SK-MEL-5 (cell line): Measurements from ENCODE around the gene NCBP3. TPM values are rescaled to one million over a fixed set of nuclear protein-coding genes. Genes with fewer than 3 reads are reported as not detected.

Experiments
- DNase-seq: peaks from one replicate; pipeline ENCODE4 v3.0.0-alpha.2; 2016; ENCODE audit warnings: low read depth, low spot score
- in situ Hi-C: cut with HindIII; loops from 2 replicates; pipeline ENCODE4 v1.10.0; 2016; ENCODE audit warnings: low sequenced_read_pairs, high pct_unique_total_duplicates, low pct_unique_long_range_greater_than_20kb
- total RNA-seq: library from RNA; depleted of rRNA; stranded (reverse); fragments of >200 nt; shearing (Covaris generic); gene quantifications from 2 replicates; pipeline ENCODE4 v1.2.3, GENCODE V29; 2014

Gene NCBP3
- total RNA-seq, 1 experiment from 2014 or later: 29.0 TPM

DNA sequence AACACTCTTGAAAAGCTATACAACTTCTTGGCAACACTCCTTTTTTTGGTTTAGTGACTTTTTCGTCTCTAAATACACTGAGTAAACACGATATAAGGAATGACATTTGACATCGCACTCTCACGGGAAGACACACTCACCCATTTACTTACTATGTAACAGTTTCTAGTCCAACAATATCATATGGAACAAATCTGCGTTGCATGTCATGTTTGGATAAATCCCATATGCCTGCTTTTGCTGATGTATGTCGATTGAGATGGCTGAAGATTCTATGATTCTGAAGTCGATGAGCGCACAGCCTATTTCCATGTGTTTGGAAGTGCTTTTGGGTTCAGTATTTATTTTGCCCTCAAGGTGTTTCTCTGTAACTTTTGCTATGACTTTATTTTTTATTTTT, 63.3 kb downstream of the NCBP3 start:
- in situ Hi-C loops: no loop called here
- no peak for DNase-seq

DNA sequence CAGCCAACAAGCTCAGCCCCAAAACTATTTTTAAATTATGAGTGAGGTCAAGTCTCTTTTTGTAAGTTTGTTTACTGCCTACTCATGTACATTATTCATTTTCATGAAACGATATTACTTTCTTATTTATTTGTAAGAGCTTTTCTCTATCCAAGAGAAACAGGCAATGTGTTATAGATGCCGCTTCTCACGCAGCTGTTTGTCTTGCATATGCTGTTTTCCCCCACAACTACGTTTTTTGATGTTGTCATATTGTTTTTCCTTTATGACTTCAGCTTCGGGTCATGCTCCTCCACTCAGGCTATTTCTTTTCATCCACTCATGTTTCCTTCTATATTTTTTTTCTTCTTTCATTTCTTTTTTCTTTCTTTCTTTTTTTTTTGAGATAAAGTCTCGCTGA, 65.1 kb downstream of the NCBP3 start:
- in situ Hi-C loops: no loop called here
- no peak for DNase-seq

DNA sequence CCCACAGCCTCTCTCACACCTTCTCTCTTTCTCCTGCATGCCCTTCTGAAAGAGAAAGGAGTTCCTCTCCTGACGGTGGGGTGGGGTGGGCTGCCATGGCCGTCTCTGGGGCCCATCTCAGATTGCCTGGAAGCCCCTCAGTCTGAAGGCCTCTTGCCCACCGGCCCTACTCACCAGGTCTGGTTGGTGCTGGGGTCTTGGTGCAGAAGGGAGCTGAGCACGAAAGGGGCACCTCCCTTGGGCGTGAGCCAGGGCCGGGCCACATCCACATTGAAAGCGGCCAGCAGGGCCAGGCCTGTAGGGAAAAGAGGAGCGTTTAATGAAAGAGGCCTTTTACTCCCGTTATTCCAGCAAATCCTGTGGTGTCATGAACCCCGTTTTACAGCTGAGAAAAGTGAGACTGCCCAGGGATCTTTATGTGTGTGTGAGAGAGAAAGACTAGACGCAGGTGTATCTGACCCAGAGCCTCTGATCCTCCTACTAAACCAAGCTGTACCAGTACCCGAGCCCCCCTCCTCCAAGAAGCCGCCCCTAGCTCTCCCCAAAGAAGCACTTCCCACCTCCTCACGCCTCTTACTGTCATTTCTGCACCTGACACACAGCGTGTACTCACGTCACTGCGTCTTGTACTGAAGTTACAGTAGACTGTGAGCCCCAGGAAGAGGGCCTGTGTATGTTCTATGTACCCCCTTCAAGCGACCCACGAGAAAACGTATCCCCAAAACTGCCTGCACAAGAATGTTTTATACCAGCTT, 68.5 kb downstream of the NCBP3 start:
- no peak for DNase-seq
- in situ Hi-C loops: no loop called here

DNA sequence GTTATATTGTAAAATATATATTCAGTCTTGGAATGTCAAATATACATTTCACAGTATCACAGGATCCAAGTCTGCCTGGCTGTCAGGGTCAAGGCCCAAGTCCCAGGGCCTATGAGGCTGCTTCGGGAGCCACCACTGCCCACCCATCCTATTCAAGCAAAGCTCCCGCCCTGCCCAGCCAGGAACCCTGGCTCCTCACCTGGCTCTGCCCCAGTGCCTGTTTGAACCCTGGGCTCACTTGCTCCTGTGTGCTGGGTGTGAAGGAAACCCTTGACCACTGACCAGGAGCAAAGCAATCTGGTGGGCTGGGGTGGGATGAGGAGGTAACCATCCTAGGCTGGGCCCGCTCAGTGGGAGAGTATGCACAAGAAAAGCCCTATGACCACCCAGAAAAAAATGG, 72.1 kb downstream of the NCBP3 start:
- DNase-seq: no peak
- in situ Hi-C loops: no loop called here

DNA sequence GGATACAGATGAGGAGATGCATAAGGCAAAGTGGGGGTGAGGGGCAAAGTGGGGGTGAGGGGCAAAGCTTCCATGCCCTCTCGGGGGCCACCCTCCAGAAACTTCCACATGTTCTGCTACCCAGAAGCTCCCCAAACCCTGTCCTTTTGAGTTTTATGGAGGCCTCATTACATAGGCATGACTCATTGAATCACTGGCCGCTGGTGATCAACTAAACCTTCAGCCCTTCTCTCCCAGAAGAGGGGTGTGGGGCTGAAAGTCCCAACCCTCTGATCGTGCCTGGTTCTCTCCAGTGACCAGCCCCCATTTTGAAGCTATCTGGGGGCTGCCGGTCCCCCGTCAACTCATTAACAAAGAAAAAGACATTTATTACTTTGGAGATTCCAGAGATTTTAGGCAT, 72.5 kb downstream of the NCBP3 start:
- in situ Hi-C loops: no loop called here
- DNase-seq: no peak

DNA sequence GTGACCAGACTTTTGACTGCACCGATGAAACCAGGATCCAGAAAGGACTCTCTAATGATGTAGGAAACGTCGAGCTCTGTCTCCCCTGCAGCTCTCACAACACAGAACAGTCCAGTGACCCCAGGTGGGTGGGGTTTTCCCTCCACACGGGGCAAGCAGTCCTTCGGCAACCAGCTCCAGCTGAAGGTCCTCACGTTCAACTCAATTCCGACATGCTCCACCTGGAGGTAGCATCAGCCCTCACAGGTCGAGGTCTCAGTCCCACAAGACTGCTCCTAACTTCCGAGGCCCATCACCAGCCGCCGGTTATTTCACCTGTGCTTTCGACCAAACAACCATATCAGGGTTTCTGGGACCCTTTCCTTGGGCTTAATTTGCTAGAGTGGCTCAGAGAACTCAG, 73.3 kb downstream of the NCBP3 start:
- in situ Hi-C loops: no loop called here
- DNase-seq: no peak

DNA sequence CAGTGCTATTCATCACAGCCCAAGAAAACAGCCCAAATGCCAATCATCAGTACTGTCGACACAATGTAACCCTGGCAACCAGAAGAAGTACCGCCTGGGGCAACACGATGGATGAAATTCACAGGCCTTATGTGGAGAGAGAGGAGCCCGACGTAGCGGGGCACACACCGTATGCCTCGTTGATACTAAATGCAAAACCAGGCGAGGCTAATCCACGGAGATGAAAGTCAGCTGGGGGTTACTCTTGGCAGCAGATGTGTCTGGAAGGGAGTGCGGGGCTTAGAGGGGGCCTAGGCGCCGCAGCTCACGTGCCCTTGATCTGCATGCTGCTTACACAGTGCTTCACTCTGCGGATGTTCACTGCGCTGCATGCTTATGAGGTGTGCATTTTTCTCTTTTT, 74.9 kb downstream of the NCBP3 start:
- no peak for DNase-seq
- in situ Hi-C loops: no loop called here

DNA sequence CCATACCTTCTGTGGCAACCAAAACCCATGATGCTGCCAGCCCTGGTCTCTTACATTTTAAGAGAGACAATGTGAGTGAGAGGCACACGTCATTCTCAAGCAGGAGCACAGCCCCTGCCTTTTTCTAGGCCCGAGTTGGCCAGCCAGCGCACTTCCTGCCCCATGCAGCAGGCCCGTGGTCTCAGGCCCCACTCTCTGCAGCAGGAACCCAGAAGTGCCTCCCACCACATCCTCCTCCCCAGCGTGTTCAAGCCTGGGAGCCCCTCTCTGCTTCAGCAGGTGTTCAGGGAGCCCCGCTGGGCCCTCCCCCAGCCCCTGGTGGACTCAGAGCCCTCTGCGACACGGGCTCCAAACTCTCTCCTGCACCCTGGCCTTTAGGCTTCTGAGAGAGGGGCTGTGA, 75.6 kb downstream of the NCBP3 start:
- in situ Hi-C loops: no loop called here
- DNase-seq: no peak

DNA sequence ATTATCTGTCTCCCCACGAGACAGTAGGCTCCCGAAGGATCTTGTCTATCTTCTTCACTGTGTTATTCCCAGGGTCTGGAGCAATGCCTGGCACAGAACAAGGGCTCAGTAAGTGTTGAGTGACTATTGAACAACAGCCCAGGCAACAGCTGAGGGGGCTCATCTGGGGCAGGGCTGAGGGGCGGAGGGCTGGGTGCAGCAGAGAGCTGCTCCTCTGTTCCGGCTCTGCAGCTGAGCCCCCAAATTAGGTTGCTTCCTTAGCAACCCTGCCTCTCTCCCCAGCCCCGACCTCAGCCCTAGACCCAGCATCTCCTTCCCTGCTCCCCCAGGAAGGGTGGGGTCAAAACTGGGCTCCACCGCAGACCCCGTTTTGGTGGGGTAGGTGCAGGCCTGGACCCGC, 77.3 kb downstream of the NCBP3 start:
- DNase-seq: no peak
- in situ Hi-C loops: no loop called here

DNA sequence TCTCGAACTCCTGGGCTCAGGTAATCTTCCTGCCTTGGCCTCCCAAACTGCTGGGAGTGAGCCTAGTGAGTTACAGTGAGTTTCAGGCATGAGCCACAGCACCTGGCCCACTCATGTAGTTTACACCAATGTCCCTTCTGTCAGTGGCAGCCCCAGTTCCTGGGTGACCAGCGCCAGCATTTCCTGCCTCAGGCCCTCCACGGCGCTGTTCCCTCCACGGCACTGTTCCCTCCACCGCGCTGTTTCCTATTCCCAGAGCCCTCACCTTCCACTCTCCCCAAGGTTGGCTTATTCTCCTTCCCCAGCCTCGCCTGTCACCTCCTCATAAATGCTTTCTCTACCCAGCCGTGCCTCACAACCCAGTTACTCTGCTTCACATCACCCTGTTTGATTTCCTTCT, 77.7 kb downstream of the NCBP3 start:
- DNase-seq: no peak
- in situ Hi-C loops: no loop called here

DNA sequence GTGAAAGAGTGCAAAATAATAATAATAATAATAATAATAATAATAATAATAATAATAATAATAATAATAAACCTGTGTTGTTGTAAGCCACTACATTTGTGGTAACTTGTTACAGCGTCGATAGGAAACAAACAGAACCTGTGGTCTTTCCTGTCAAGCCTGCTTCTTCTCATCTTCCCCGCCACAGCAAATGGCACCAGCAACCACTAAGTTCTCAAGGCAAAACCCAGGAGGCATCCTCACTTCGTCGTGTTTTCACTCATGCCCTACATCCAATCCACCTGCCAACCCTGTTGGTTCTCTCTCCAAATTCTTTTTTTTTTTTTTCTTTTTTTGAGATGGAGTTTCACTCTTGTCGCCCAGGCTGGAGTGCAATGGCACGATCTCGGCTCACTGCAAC, 79.3 kb downstream of the NCBP3 start:
- in situ Hi-C loops: no loop called here
- no peak for DNase-seq

DNA sequence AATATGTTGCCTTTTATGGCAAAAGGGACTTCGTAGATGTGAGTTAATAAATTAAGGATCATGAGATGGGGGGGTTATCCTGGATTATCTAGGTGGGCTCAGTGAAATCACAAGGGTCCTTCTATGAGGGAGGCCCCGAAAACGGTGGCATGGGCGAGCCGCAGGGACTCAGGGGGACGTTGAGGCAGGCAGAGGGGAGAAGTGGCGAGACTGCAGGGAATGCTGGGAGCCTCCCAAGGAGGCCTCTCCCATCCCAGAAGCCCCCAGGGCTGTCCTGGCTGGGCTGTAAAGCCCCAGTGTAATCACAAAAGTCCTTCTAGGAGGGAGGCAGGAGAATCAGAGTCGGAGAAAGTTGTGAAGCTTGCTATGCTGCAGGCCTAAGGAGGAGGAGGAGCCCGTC, 80.1 kb downstream of the NCBP3 start:
- no peak for DNase-seq
- in situ Hi-C loops: no loop called here

DNA sequence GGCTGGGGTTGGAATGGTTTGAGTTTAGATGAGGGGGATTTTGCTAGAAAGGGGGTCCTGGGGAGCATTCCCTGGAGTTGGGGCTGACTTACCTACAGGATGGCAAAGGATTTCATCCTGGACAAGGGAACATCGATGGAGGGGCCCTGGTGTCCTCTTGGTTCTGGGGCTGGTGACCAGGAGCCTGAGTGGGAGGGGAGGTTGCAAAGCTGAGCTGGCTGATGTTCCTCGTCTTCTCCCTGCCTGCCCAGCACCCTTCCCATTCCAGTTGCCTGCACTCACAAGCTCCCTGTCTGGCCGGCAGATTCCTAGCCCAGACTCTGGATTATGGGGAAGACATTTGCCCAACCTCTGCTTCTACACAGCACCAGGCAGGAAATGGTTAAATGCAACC, 82.3 kb downstream of the NCBP3 start:
- DNase-seq: no peak

DNA sequence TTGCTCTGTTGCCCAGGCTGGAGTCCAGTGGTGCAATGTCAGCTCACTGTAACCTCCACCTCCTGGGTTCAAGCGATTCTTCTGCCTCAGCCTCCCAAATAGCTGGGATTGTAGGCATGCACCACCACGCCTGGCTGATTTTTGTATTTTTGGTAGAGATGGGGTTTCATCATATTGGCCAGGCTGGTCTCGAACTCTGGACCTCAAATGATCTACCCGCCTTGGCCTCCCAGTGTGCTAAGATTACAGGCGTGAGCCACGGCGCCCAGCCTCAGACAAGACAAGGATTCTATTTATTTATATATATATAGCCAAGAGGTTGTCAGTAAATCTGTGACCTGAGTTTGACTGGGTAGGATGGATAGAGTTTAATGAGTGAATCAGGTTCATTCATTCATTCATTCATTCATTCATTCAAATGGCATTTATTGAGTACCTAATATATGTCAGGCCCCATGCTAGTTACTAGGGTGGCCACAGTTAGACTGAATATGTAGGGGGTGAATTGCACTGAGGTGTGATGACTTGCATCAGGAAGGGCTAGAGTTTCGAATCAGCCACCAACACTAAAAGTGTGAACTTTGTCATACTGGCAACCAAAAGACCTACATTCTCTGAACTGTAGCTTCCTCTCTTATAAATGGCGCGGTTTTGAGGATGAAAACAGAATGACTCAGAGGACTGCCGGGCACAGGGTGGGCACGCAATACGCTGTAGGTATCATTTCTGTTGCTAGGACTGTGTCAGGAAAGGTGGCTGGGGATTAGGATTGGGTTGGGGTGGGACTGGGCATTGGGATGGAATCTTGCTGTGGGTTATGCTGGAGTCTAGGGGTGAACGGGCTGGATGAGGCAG, 82.9 kb downstream of the NCBP3 start:
- in situ Hi-C loops: no loop called here
- no peak for DNase-seq

More for the DNA sequence above, 82.3 kb downstream of the NCBP3 start:
- in situ Hi-C loops: no loop called here

DNA sequence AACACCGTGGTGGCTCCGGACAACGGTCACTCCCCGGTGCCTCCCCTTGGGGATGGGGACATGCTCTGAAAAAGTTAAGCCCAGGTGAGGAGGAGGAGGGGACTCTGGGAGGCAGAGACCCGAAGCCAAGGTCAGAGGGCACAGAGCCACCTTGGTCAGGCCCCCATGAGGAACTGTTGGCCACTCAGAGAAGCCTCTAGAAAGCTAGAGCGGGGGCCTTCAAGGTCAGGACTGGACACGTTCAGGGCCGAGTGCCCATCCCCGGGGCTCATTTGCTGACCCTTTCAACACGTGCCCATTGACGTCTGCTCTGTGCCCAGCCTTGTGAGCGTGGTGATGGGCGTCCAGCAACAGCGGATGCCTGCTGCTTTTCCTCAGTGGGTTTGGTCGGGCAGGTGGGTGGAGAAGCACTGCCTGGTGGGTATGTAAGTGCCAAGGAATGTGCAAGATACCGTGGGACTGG, 84.1 kb downstream of the NCBP3 start:
- in situ Hi-C loops: no loop called here
- no peak for DNase-seq

DNA sequence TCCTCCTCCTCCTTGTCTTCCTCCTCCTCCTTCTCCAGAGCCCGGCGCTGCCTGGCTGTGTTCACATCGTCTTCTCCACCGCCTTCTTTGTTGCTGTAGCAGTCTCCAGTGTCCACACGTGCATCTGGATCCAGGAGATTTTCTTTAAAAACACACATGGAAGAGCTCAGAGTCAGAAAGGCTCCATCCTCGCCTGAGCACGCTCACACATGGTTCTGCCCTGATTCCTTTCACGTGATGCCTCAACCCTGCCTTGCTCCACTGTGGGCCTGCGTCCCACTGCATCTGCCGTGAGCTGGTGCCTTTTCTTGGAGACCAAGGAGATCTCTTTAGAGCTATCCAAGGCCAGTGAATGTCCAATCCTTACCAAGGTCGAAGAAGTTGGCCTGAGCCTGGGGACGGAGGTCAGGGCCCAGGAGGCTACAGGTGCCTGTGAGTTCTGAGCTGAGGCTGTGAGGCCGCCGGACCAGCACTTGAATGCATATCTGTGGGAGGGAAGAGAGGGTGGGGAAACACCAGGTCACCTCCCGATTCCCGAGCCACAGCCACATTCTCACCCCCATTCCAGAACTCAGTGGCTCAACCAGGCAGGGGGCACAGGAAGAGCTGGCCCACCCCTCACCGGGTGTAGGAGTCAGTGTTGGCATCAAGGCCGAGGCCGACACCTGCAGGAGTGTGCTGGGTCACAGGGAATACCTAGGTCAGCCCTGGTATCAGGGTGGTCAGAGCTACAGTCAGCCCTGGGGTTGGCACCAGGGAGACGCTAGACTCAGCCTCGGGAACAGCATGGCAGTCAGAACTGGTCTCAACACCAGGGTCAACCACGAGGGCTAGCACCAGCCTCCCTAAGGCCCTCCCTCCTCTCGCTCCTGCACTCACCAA, 84.8 kb downstream of the NCBP3 start:
- no peak for DNase-seq
- in situ Hi-C loops: no loop called here

DNA sequence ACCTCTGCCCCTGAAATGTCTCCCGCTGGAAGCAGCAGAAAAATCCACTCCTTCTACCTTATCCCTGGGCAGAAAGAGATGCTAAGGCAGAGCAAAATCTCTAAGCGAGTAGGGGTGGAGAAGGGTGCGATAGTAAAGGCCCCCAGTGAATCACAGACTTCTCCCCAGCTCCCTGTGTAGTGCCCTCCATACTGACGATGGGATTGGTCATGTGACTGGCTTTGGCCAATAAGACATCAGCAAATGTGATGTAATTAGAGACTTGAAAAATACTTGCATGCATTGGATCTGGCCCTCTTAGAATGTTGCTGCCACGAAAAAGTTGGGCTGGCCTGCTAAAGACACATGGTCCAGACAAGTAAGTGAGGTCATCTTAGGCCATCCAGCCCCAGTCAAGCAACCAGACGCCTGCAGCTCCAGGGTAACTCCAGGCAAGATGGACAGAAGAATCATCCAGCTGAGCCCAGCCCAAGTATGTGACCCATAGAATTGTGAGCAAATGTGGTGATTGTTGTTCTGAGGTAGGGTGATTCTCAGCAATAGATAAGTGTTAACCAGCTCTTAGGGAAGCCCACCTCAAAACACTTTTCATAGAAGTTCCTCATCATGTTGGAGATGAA, 86.3 kb downstream of the NCBP3 start:
- in situ Hi-C loops: no loop called here
- no peak for DNase-seq
